Thyroid gland (tissue), 4 donors: ENCODE results near the gene GRM7. TPM values are rescaled to one million over a fixed set of nuclear protein-coding genes. Genes with fewer than 3 reads are reported as not detected.

Experiments
- DNase-seq, 2 donors: peaks; one replicate each; pipeline ENCODE4 v3.0.0-alpha.2; 2019
- H3K27ac ChIP-seq, 3 donors: fragments of 200-600 bp; sonication (generic); 1 replicate in 2 of 3; 2 replicates in 1 of 3; pipeline ENCODE4 v1.5.1; 2016 to 2019; ENCODE audit warnings: mild to moderate bottlenecking in 1 of 3, moderate library complexity in 1 of 3
- H3K27me3 ChIP-seq: fragments of 200-600 bp; sonication (generic); one replicate; pipeline ENCODE4 v1.5.1; 2019
- H3K36me3 ChIP-seq, 2 donors: fragments of 200-600 bp; sonication (generic); one replicate each; pipeline ENCODE4 v1.5.1; 2016 to 2019
- H3K4me1 ChIP-seq, 2 donors: fragments of 200-600 bp; sonication (generic); one replicate each; pipeline ENCODE4 v1.5.1; 2017 to 2019
- H3K4me3 ChIP-seq, 3 donors: fragments of 200-600 bp; sonication (generic); replicated peaks in 1 of 3; 1 replicate in 2 of 3; 2 replicates in 1 of 3; pipeline ENCODE4 v1.5.1; 2016; ENCODE audit warnings: mild to moderate bottlenecking in 1 of 3
- H3K9me3 ChIP-seq: fragments of 200-600 bp; sonication (generic); one replicate; pipeline ENCODE4 v1.5.1; 2017
- POLR2A ChIP-seq, 2 donors: fragments of 450-650 bp; IDR thresholded peaks; one replicate each; pipeline ENCODE4 v1.6.1; 2017; ENCODE audit warnings: antibody characterized with exemption in 2 of 2, mild to moderate bottlenecking in 2 of 2, moderate library complexity in 1 of 2
- WGBS, 2 donors: methylation state at CpG; one replicate each; pipeline ENCODE4 v1.1.5; 2017; 5-methylcytosine and 5-hydroxymethylcytosine counted together
- intact Hi-C: fragments of 100-400 bp; cut with DNase I; formaldehyde crosslinking; loops from one replicate; pipeline ENCODE4 v1.15.1; 2023
- total RNA-seq, 4 donors: library from RNA; depleted of rRNA; stranded (reverse); fragments of >200 nt; gene quantifications; one replicate each; pipeline ENCODE4 v1.2.3, GENCODE V29; 2016
- TF ChIP-seq, protein P1 (sequence below), 6 experiments: fragments of 200-600 bp in 3 of 6; fragments of 450-650 bp in 3 of 6; sonication (generic) in 3 of 6; IDR thresholded peaks; one replicate each; pipeline ENCODE4 v1.5.1; 2016 to 2019; ENCODE audit warnings: antibody characterized with exemption in 6 of 6, mild to moderate bottlenecking in 2 of 6, inconsistent platforms in 1 of 6, moderate library complexity in 1 of 6

Gene GRM7
- total RNA-seq, 4 donors from 2014 or later, result 0.11 to 0.81 (median 0.60) TPM

DNA sequence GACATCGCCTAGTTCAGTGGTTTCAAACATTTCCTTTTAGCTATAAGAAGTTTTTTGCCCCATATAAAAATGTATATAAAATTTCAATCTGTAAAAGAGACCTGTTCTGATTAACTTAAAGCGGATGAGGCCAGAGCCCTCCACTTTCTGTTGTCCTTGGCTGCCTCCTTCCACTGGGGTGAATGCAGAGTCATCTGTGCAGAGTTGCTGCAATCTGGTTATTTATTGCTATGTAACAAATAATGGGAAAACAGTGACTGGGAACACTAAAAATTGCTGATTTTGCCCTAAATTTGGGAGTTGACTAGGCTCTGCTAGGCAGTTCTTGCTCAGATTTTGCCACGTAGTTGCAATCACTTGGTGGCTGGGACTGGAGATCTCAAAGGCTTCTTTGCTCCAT lies 637.8 kb downstream of the GRM7 start:
- no peak for DNase-seq
- no peaks in the 10 kb centered on the region for H3K36me3 ChIP-seq
- no peak overlapping the region for H3K4me3 ChIP-seq
- H3K4me1 ChIP-seq, result no peaks in the 10 kb centered on the region
- no peaks in the 10 kb centered on the region for H3K9me3 ChIP-seq
- WGBS, 2 donors, result 75 to 91% methylated on average over 3 of the region's 3 CpGs
- no peaks in the 10 kb centered on the region for H3K27me3 ChIP-seq
- no peak overlapping the region for H3K27ac ChIP-seq
- TF ChIP-seq POLR2A (IDR thresholded peaks at IDR 0.05), result no peak
- TF ChIP-seq, protein P1, sequence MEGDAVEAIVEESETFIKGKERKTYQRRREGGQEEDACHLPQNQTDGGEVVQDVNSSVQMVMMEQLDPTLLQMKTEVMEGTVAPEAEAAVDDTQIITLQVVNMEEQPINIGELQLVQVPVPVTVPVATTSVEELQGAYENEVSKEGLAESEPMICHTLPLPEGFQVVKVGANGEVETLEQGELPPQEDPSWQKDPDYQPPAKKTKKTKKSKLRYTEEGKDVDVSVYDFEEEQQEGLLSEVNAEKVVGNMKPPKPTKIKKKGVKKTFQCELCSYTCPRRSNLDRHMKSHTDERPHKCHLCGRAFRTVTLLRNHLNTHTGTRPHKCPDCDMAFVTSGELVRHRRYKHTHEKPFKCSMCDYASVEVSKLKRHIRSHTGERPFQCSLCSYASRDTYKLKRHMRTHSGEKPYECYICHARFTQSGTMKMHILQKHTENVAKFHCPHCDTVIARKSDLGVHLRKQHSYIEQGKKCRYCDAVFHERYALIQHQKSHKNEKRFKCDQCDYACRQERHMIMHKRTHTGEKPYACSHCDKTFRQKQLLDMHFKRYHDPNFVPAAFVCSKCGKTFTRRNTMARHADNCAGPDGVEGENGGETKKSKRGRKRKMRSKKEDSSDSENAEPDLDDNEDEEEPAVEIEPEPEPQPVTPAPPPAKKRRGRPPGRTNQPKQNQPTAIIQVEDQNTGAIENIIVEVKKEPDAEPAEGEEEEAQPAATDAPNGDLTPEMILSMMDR (IDR thresholded peaks at IDR 0.05), result no peak
- intact Hi-C loops, result no loop called here

DNA sequence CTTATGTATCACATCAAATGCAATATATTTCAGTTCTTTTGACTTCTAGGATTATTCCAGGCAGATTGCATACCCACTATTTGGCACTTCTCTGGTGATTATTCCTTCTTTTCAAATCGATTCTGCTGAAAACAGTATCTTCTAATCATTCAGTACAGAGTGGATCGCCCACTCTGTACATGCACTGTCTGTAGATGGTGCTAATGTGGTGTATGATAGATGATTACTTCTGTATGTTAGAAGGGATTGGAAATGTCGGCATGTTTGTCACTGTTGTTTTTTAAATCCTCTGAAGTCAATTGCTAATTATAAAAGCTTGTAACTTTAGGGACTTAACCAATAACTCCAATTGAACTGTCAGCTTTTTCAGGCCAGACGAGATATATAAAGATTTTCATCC lies 642.5 kb downstream of the GRM7 start:
- TF ChIP-seq POLR2A (IDR thresholded peaks at IDR 0.05), result no peak
- TF ChIP-seq, protein P1 (IDR thresholded peaks at IDR 0.05), result no peak
- intact Hi-C loops, result no loop called here
- Histone ChIP-seq H3K4me1 (peaks cover 7 to 14% of the 10 kb centered on the region in 2 donors), H3K27ac (no peak overlapping the region), H3K4me3 (no peak overlapping the region), H3K9me3 (no peaks in the 10 kb centered on the region), H3K36me3 (no peaks in the 10 kb centered on the region), H3K27me3 (no peaks in the 10 kb centered on the region)
- WGBS, 2 donors, result 88 to 90% methylated on average over 4 of the region's 4 CpGs
- no peak for DNase-seq

DNA sequence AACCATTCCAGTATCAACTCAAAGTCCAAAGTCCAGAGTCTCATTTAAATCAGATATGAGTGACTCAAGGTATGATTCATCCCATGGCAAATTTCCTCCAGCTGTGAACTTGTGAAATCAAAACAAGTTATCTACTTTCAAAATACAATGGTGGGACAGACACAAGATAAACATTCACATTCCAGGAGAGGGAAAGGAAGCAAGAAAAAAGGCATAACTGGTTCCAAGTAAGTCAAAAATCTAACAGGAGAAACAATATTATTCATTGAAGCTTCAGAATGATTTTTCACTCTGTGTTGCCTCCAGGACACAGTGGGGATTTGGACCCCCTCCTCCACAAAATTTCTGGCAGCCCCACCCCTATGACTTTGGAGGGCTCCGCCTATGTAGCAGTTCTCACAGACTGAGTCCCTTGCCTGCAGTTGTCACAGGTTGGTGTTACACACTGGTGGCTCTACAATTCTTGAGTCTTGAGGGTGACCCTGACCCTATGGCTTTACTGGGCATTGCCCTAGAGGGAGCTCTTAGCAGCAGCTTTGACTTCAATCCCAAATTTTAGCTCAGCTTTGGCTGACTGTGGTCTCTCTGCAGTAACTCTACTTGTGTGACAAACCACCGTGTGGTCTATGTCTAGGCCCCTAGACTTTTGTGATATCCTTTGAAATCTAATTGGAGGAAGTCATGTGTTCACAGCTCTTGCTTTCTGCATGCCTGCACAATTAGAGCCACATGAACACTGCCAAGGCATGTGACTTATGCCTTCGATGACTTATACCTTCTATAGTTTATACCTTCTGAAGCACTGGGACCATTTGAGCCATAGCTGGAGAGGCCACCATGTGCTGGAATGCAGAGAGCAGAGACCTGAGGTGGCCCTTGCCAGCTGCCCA lies 644.2 kb downstream of the GRM7 start:
- Histone ChIP-seq H3K4me1 (peaks cover 7 to 14% of the 10 kb centered on the region in 2 donors), H3K27me3 (no peaks in the 10 kb centered on the region), H3K27ac (no peak overlapping the region), H3K36me3 (no peaks in the 10 kb centered on the region), H3K9me3 (no peaks in the 10 kb centered on the region), H3K4me3 (no peak overlapping the region)
- DNase-seq, result no peak
- TF ChIP-seq, protein P1 (IDR thresholded peaks at IDR 0.05), result no peak
- TF ChIP-seq POLR2A (IDR thresholded peaks at IDR 0.05), result no peak
- WGBS, 2 donors, result 67 to 77% methylated on average over 3 of the region's 3 CpGs
- intact Hi-C loops, result no loop called here

DNA sequence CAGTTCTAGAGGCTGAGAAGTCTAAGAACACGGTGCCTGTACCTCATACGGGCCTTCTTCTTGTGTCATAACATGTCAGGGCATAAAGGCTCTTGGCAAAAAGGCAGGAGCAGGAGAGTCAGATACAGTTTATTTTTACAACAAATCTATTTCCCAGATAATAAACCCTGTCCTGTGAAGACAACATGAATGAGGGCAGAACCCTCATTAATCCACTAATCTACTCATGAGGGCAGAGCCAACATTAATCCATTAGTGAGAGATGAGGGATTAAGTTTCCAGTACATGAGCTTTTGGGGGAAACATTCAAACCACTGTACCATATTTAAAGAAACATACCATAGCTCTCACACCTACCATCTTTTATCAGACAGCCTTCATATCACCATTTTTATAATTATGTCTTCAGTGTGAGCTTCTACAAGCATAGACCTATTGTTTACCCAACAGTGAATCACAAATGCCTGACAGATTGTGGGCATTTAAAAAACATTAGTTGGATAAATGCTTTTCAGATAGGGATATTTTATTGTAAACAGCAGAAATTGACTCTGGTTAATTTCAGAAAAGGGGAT lies 645.8 kb downstream of the GRM7 start:
- WGBS, 2 donors, result 91 to 92% methylated on average over 2 of the region's 2 CpGs
- TF ChIP-seq, protein P1 (IDR thresholded peaks at IDR 0.05), result no peak
- TF ChIP-seq POLR2A (IDR thresholded peaks at IDR 0.05), result no peak
- intact Hi-C loops, result no loop called here
- H3K27me3 ChIP-seq, result no peaks in the 10 kb centered on the region
- no peak overlapping the region for H3K4me3 ChIP-seq
- no peak overlapping the region for H3K27ac ChIP-seq
- no peaks in the 10 kb centered on the region for H3K9me3 ChIP-seq
- H3K4me1 ChIP-seq, result peaks cover 7 to 14% of the 10 kb centered on the region in 2 donors
- no peaks in the 10 kb centered on the region for H3K36me3 ChIP-seq
- no peak for DNase-seq

DNA sequence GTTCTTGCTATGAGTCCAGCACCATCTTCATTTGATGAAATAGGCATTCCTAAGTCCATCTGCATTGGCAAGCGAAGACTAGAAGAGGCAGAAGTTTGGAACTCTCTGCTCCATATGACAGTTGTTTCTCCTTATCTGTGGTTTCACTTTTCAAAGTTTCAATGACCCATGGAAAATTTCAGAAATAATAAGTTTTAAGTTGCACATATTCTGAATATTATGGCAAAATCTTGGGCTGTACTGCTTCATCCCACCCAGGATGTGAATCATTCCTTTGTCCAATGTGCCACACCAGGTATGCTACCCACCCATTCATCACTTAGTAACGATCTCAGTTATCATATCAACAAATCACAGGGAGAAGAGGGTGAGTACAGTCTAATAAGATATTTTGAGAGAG lies 647.9 kb downstream of the GRM7 start:
- intact Hi-C loops, result no loop called here
- no peaks in the 10 kb centered on the region for H3K9me3 ChIP-seq
- H3K4me3 ChIP-seq, result no peak overlapping the region
- no peak for TF ChIP-seq POLR2A (IDR thresholded peaks at IDR 0.05)
- TF ChIP-seq, protein P1 (IDR thresholded peaks at IDR 0.05), result no peak
- WGBS, 2 donors, result 64 to 81% methylated on average over 2 of the region's 2 CpGs
- no peak for DNase-seq
- no peaks in the 10 kb centered on the region for H3K36me3 ChIP-seq
- no peak overlapping the region for H3K27ac ChIP-seq
- peaks cover 7 to 14% of the 10 kb centered on the region in 2 donors for H3K4me1 ChIP-seq
- no peaks in the 10 kb centered on the region for H3K27me3 ChIP-seq
